Epithelial cell of prostate (primary cell): ENCODE measurements around the gene HYI.

Source experiments
- DNase-seq: peaks from one replicate; pipeline ENCODE4 v3.0.0-alpha.2; 2011; ENCODE audit warnings: low read depth, low spot score
- H3K27ac ChIP-seq: fragments of 450-650 bp; 2 replicates; pipeline ENCODE4 v1.5.1; 2017; ENCODE audit warnings: mild to moderate bottlenecking

The HYI gene

DNA sequence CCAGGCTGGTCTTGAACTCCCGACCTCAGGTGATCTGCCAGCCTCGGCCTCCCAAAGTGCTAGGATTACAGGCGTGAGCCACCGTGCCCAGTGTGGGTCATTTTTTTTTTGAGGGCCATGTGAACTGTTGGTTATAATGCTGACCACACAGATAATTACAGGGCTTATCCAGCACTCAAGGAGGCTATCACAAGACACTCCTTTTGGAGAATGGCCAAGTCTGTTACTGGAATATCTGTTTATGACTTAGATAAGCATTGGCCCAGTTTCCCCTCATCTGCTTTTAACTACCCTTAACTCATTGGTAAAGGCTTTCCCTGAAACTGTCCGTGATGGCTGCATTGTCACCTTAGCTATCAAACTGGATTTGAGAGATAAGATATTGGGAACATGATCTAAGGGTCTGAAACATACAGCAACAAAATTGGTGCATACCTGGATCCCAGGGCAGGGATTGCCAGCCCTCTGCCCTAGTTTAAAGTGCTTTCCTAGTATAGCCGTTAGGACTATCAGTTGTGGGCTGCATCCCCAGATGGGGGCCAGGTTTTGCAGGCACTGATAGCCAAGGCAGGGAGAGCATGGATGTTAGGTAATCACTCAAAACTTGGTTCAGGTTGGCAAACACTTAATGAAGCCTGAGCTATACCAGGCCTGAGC lies 48.4 kb downstream of the HYI start:
- no peak for DNase-seq
- no peak overlapping the region for H3K27ac ChIP-seq

DNA sequence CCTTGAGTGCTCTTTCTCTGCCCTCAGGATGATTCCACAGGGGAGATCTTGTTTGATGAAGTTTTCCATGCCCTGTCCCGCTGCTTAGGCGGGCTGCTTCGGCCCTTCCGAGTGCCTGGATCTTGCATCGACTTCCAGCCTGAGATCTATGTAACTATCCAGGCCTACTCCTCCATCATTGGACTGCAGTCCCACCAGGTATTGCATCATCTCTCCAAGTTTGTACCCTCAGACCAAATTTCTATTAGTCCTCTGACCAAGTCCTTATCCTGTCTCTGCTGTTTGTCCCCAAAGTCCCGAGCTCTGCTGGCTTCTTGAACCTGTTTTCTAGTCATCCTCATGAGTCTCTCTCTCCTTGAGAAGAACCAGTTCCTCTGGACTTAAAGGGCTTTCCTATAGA lies 49.4 kb downstream of the HYI start:
- no peak overlapping the region for H3K27ac ChIP-seq
- no peak for DNase-seq

DNA sequence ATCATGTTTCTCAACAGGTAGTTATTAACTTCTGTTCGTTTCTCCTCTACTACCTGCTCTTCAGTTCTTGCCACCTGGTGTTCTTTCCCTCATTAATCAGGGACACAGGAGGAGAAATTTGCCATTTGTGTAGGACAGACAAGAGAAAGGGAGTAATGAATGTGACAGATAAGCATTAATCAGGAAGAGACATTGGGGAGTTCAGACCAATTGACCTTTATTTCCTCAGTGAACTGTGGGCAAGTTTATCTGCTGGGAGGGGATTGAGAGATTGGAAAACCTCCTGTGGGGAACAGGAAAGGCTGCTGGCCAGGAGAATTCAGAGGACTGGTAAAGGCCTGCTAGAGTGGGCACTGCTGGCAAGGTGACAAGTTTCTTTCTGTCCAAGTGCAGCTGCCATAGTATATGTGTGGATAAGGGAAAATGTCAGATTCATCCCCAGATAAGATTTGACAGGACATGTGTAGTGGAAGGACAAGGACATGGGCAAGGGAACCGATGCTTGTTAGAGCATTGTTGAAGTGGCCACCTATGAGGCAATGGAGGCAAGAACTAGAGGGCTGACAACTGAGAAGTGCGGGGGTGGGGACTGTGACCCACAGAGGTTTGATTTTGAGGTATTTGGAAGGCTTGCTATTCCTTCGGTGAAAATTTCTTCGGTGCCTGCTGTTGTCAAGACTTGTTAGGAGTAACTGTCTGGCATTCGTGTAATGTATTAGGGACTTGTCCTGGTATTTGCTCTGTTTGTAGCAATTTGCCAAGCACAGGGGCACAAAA lies 51.5 kb downstream of the HYI start:
- no peak for DNase-seq
- H3K27ac ChIP-seq = no peak overlapping the region
